GM12878 (cell line): ENCODE results near the gene TCF12. TPM values are rescaled to one million over a fixed set of nuclear protein-coding genes. Genes with fewer than 3 reads are reported as not detected.
A peak's percentile ranks its signal among the peaks of the same experiment; 100 is the strongest.

Experiments used
- BCL11A ChIP-seq: IDR thresholded peaks from 2 replicates; pipeline ENCODE4 v1.6.1; 2011; ENCODE audit warnings: low read depth, low read length
- CHD4 ChIP-seq: fragments of 200-600 bp; sonication (generic); IDR thresholded peaks from 2 replicates; pipeline ENCODE4 v1.6.1; 2016; ENCODE audit warnings: mild to moderate bottlenecking
- EGR1 ChIP-seq, 2 experiments: IDR thresholded peaks; 1 replicate in 1 of 2; 2 replicates in 1 of 2; pipeline ENCODE4 v1.6.1; 2011 to 2012; ENCODE audit warnings: low read depth in 2 of 2, low read length in 2 of 2, borderline replicate concordance in 1 of 2, mild to moderate bottlenecking in 1 of 2, moderate library complexity in 1 of 2
- ESRRA ChIP-seq: IDR thresholded peaks from 2 replicates; pipeline ENCODE4 v1.6.1; 2012; ENCODE audit warnings: mild to moderate bottlenecking, low read length, improper control_type of control experiment
- FOS ChIP-seq: IDR thresholded peaks from 3 replicates; pipeline ENCODE4 v1.6.1; 2011; ENCODE audit warnings: borderline replicate concordance; ENCODE audit not compliant: insufficient read length; ENCODE audit errors: extremely low read depth
- GABPA ChIP-seq: IDR thresholded peaks from 2 replicates; pipeline ENCODE4 v1.6.1; 2014; ENCODE audit warnings: antibody characterized with exemption, low read depth, mild to moderate bottlenecking, inconsistent platforms
- HDAC2 ChIP-seq: fragments of 200-600 bp; sonication (generic); IDR thresholded peaks from 2 replicates; pipeline ENCODE4 v1.6.1; 2017
- HDGF ChIP-seq: fragments of 450-650 bp; IDR thresholded peaks from 2 replicates; pipeline ENCODE4 v1.6.1; 2016; ENCODE audit warnings: antibody characterized with exemption
- NBN ChIP-seq: fragments of 450-650 bp; IDR thresholded peaks from 2 replicates; pipeline ENCODE4 v1.6.1; 2016
- NFIC ChIP-seq: IDR thresholded peaks from 2 replicates; pipeline ENCODE4 v1.6.1; 2012; ENCODE audit warnings: low read depth, mild to moderate bottlenecking, inconsistent platforms, low read length, moderate library complexity
- NR2C2 ChIP-seq: IDR thresholded peaks from 2 replicates; pipeline ENCODE4 v1.6.1; 2011; ENCODE audit warnings: borderline replicate concordance, low read depth; ENCODE audit not compliant: control insufficient read depth, insufficient read length
- PAX5 ChIP-seq: IDR thresholded peaks from 2 replicates; pipeline ENCODE4 v1.6.1; 2011; ENCODE audit warnings: low read depth, low read length, borderline replicate concordance
- POU2F2 ChIP-seq: IDR thresholded peaks from 3 replicates; pipeline ENCODE4 v1.6.1; 2011; ENCODE audit warnings: low read depth, mild to moderate bottlenecking, low read length, borderline replicate concordance
- SMARCA5 ChIP-seq: fragments of 450-650 bp; IDR thresholded peaks from 2 replicates; pipeline ENCODE4 v1.6.1; 2017; ENCODE audit warnings: mild to moderate bottlenecking
- TARDBP ChIP-seq: IDR thresholded peaks from 2 replicates; pipeline ENCODE4 v1.6.1; 2016; ENCODE audit warnings: borderline replicate concordance
- TCF12 ChIP-seq: IDR thresholded peaks from 2 replicates; pipeline ENCODE4 v1.6.1; 2011; ENCODE audit warnings: low read depth, mild to moderate bottlenecking, low read length
- YBX1 ChIP-seq: fragments of 450-650 bp; IDR thresholded peaks from 2 replicates; pipeline ENCODE4 v1.6.1; 2016; ENCODE audit warnings: antibody characterized with exemption
- ZSCAN29 ChIP-seq: fragments of 450-650 bp; IDR thresholded peaks from 2 replicates; pipeline ENCODE4 v1.6.1; 2017; ENCODE audit warnings: mild to moderate bottlenecking, moderate library complexity
- polyA plus RNA-seq, 11 experiments: library from polyadenylated mRNA; depleted of rRNA in 4 of 11; unstranded in 6 of 11; stranded (reverse) in 5 of 11; fragments of >200 nt; fragmentation: Nextera tagmentation in 4 of 11; fragmentation: Illumina TruSeq in 1 of 11; extraction: Ambion mirVana in 4 of 11; extraction: Trizol in 1 of 11; gene quantifications; 1 replicate in 1 of 11; 2 replicates in 10 of 11; pipeline versions ENCODE4 v1.2.1 to v1.2.3, GENCODE V29; 2011 to 2016; ENCODE audit warnings: inconsistent platforms in 2 of 11, missing spikeins in 2 of 11, low read depth in 1 of 11
- total RNA-seq, 4 experiments: library from RNA; depleted of rRNA in 3 of 4; stranded (reverse); fragments of >200 nt in 3 of 4; fragmentation: Illumina TruSeq in 1 of 4; extraction: Trizol in 1 of 4; gene quantifications; 2 replicates each; pipeline versions ENCODE4 v1.2.1 to v1.2.3, GENCODE V29; 2013 to 2021
- TF ChIP-seq, protein P1 (sequence below), 3 experiments: IDR thresholded peaks in 2 of 3; conservative IDR thresholded peaks in 1 of 3; 2 replicates each; pipeline ENCODE4 v1.5.1; 2011; ENCODE audit warnings: low read depth in 3 of 3, low read length in 3 of 3, mild to moderate bottlenecking in 3 of 3, control low read depth in 2 of 3, moderate library complexity in 2 of 3, inconsistent platforms in 1 of 3, mixed read lengths in 1 of 3; ENCODE audit not compliant: control insufficient read depth in 2 of 3, insufficient read depth in 1 of 3; ENCODE audit errors: extremely low read depth in 1 of 3
- TF ChIP-seq, protein P2 (sequence below): fragments of 450-650 bp; IDR thresholded peaks from 2 replicates; pipeline ENCODE4 v1.6.1; 2016; ENCODE audit warnings: mild to moderate bottlenecking
- TF ChIP-seq, protein P3 (sequence below): fragments of 450-650 bp; IDR thresholded peaks from 2 replicates; pipeline ENCODE4 v1.6.1; 2017; ENCODE audit warnings: low read depth, mild to moderate bottlenecking, moderate library complexity
- TF ChIP-seq, protein P4 (sequence below): fragments of 450-650 bp; formaldehyde crosslinking; IDR thresholded peaks from 2 replicates; pipeline ENCODE4 v1.4.0; 2020; ENCODE audit warnings: mild to moderate bottlenecking, moderate library complexity

TCF12 gene
- total and polyA plus RNA-seq, 10 of the 15 experiments (the other 5 are each of a cell fraction or from before 2014, with no cell fraction given): 8.2 to 70.9 (median 49.5) TPM

DNA sequence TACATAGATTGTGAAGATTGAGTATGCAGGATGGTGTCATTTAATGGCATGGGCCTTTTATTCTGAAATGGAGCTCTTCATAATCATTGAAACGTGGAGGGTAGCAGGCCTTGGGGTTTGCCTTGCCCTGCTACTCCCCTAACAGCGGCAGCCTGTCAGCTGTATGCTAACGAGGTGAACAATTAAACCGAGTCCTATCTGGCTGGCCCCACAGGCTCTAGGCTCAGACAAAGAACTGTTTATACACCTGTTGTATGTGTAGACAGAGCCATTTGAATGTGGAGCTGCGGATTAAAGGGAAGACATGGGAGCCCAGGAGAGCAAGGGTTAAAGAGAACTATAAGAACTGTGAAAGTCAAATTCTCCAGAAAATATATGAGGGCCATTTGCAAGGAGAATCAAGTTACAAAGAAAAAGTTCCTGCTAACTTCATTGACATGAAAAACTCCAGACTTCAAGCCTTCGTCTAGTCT, 341.2 kb downstream of the TCF12 start (continued):
- TF ChIP-seq ESRRA (no peak), HDAC2 (no peak), GABPA (no peak), POU2F2 (peak; percentile 19; the same call in 1 of the 3 replicates), SMARCA5 (no peak), EGR1 (IDR thresholded peaks at IDR 0.05; ENCODE audit: borderline replicate concordance in 1 of 2, low read depth in 2 of 2, low read length in 2 of 2) (no peak), PAX5 (no peak), CHD4 (no peak), FOS (no peak), ZSCAN29 (no peak), TCF12 (peak; percentile 80; the same call in 1 of the 2 replicates), BCL11A (no peak), NR2C2 (no peak), NFIC (no peak), YBX1 (no peak), HDGF (no peak), TARDBP (no peak), NBN (0 out of 2 replicates have a peak, but pooled peaks have one; percentile 30)
- TF ChIP-seq, protein P1, sequence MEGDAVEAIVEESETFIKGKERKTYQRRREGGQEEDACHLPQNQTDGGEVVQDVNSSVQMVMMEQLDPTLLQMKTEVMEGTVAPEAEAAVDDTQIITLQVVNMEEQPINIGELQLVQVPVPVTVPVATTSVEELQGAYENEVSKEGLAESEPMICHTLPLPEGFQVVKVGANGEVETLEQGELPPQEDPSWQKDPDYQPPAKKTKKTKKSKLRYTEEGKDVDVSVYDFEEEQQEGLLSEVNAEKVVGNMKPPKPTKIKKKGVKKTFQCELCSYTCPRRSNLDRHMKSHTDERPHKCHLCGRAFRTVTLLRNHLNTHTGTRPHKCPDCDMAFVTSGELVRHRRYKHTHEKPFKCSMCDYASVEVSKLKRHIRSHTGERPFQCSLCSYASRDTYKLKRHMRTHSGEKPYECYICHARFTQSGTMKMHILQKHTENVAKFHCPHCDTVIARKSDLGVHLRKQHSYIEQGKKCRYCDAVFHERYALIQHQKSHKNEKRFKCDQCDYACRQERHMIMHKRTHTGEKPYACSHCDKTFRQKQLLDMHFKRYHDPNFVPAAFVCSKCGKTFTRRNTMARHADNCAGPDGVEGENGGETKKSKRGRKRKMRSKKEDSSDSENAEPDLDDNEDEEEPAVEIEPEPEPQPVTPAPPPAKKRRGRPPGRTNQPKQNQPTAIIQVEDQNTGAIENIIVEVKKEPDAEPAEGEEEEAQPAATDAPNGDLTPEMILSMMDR (IDR thresholded peaks at IDR 0.05 in 2 of 3, conservative IDR thresholded peaks at IDR 0.05 in 1 of 3; ENCODE audit: control insufficient read depth in 2 of 3, extremely low read depth in 1 of 3, insufficient read depth in 1 of 3, low read depth in 3 of 3, low read length in 3 of 3): no peak
- TF ChIP-seq, protein P2, sequence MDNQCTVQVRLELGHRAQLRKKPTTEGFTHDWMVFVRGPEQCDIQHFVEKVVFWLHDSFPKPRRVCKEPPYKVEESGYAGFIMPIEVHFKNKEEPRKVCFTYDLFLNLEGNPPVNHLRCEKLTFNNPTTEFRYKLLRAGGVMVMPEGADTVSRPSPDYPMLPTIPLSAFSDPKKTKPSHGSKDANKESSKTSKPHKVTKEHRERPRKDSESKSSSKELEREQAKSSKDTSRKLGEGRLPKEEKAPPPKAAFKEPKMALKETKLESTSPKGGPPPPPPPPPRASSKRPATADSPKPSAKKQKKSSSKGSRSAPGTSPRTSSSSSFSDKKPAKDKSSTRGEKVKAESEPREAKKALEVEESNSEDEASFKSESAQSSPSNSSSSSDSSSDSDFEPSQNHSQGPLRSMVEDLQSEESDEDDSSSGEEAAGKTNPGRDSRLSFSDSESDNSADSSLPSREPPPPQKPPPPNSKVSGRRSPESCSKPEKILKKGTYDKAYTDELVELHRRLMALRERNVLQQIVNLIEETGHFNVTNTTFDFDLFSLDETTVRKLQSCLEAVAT: peak; percentile 36; the same call in 1 of the 2 replicates
- TF ChIP-seq, protein P3, sequence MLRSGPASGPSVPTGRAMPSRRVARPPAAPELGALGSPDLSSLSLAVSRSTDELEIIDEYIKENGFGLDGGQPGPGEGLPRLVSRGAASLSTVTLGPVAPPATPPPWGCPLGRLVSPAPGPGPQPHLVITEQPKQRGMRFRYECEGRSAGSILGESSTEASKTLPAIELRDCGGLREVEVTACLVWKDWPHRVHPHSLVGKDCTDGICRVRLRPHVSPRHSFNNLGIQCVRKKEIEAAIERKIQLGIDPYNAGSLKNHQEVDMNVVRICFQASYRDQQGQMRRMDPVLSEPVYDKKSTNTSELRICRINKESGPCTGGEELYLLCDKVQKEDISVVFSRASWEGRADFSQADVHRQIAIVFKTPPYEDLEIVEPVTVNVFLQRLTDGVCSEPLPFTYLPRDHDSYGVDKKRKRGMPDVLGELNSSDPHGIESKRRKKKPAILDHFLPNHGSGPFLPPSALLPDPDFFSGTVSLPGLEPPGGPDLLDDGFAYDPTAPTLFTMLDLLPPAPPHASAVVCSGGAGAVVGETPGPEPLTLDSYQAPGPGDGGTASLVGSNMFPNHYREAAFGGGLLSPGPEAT: 0 out of 2 replicates have a peak, but pooled peaks have one; percentile 29
- TF ChIP-seq, protein P4, sequence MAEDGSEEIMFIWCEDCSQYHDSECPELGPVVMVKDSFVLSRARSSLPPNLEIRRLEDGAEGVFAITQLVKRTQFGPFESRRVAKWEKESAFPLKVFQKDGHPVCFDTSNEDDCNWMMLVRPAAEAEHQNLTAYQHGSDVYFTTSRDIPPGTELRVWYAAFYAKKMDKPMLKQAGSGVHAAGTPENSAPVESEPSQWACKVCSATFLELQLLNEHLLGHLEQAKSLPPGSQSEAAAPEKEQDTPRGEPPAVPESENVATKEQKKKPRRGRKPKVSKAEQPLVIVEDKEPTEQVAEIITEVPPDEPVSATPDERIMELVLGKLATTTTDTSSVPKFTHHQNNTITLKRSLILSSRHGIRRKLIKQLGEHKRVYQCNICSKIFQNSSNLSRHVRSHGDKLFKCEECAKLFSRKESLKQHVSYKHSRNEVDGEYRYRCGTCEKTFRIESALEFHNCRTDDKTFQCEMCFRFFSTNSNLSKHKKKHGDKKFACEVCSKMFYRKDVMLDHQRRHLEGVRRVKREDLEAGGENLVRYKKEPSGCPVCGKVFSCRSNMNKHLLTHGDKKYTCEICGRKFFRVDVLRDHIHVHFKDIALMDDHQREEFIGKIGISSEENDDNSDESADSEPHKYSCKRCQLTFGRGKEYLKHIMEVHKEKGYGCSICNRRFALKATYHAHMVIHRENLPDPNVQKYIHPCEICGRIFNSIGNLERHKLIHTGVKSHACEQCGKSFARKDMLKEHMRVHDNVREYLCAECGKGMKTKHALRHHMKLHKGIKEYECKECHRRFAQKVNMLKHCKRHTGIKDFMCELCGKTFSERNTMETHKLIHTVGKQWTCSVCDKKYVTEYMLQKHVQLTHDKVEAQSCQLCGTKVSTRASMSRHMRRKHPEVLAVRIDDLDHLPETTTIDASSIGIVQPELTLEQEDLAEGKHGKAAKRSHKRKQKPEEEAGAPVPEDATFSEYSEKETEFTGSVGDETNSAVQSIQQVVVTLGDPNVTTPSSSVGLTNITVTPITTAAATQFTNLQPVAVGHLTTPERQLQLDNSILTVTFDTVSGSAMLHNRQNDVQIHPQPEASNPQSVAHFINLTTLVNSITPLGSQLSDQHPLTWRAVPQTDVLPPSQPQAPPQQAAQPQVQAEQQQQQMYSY (CRISPR knock-in tag): no peak
